HG02610 (cell line): ENCODE data around the gene TRIM59.
A peak's percentile ranks its signal among the peaks of the same experiment; 100 is the strongest.
"Not testable (repeated sequence)": the region's sequence is repeated elsewhere in the genome, so short reads cannot be mapped to it uniquely, and the experiment has no call there.

Source experiments
- ATAC-seq: cut with Tn5 transposase; IDR thresholded peaks from one replicate; pipeline ENCODE4 v1.9.1; 2021; ENCODE audit warnings: mild to moderate bottlenecking, moderate library complexity; ENCODE audit not compliant: unreplicated experiment

The TRIM59 gene

GRCh38 chr3:160458151-160458550 lies 8.6 kb upstream of the TRIM59 start:
- no peak for ATAC-seq

DNA sequence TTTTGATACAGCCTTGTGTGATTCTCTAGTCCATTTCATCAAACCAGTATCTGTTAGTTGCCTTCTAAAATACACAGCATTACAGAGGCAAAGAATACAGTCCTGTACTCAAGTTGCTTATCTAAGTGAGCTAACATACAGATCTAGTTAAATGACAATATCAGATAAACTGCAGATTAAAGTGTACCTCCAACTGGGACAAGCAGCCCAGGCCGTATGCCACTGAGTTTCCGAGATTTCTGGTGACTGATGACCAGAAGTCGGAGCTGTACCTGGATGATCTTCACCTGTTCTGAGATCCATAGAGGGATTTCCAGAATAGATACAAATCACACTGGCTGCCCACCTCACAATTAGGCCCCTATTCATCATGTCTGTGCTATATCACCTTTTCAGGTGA lies 6.3 kb upstream of the TRIM59 start:
- no peak for ATAC-seq

- ATAC-seq = no peak
Observed at GRCh38 chr3:160454995-160455394, 5.4 kb upstream of the TRIM59 start.

GRCh38 chr3:160452251-160452650 lies 2.7 kb upstream of the TRIM59 start:
- not testable (repeated sequence) for ATAC-seq

DNA sequence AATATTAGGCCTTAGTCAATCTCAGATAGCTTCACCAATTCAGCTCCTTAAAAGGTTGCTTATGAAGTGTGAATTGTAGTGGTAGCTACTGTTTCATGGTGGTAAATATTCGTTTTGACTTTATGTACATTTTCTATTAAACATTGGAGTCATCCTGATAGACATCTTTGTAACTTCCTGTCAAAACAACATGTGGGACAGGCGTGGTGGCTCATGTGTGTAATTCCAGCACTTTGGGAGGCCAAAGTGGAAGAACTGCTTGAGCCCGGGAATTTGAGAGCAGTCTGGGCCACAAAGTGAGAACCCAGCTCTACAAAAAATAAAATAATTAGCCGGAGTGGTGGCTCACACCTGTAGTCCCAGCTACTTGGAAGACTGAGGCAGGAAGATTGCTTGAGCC lies 2.0 kb upstream of the TRIM59 start:
- no peak for ATAC-seq

GRCh38 chr3:160450846-160451245 lies 1.3 kb upstream of the TRIM59 start:
- no peak for ATAC-seq

GRCh38 chr3:160448845-160449635 lies 546 bp downstream of the TRIM59 start:
- ATAC-seq = peak; percentile 32

DNA sequence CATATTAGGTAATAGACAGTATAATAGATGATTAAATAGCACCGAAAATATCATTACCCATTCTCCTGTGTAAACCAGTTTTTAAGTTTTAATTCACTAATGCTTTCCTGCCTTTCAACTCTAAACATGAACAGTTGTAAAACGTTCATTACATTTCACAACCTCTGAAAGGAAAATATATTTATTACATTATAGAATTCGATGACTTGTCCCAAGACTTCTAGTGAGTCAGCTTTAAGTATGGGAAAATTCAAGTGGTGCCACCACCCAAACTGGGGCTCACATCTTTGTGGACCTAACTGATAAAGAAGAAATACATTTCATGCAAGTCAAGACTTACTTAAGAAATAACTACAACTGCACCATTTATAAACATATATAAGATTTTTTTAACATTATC lies 2.0 kb downstream of the TRIM59 start:
- ATAC-seq = no peak

DNA sequence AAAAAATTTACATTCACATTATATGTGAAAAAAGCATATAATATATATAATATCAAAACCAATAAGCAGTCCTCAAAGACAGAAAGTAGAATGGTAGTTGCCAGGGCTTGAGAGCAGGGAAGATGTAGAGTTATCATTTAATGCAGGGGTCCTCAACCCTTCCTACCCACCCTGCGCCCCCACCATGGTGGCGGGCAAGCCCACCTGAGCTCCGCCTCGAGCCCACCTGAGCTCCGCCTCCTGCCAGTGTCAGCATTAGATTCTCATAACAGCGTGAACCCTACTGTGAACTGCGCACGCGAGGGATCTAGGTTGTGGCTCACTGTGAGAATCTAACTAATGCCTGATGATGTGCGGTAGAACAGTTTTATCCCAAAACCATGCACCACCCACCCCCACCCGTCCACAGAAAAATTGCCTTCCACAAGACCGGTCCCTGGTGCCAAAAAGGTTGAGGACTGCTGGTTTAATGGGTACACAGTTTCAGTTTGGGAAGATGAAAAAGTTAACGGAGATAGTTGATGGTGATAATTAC lies 3.0 kb downstream of the TRIM59 start:
- no peak for ATAC-seq

DNA sequence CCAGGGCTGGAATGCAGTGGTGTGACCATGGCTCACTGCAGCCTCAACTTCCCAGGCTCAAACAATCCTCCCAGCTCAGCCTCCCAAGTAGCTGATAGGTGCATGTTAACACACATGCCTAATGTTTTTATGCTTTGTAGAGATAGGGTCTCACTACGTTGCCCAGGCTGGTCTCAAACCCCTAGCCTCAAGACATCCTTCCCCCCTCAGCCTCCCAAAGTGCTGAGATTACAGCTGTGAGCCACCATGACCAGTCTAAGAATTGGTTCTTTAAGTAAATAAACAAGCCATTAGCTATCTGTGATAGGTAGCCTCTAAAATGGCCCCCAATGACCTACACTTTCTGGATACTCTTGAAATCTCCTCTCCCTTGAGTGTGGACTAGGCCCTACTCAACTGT lies 3.7 kb downstream of the TRIM59 start:
- ATAC-seq = no peak

DNA sequence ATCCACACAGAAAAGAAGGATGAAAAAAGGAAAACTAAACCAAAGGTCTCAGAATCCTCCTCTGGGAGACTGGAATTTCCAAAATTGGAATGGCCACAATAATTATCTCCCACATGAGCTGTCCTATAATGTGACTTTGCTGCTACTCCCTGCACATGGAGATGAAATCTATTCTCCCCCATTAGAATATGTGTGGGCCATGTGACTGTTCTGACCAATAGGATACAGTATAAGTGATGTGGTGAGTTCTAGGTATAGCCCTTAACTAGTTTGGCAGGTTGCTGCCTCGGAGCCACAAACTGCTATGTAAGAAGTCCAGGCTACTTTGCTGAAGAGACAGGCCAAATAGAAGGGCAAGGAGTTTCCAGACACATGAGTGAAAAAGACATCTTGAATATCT lies 5.2 kb downstream of the TRIM59 start:
- no peak for ATAC-seq

- no peak for ATAC-seq
Observed at GRCh38 chr3:160440687-160441086, 8.9 kb downstream of the TRIM59 start.

DNA sequence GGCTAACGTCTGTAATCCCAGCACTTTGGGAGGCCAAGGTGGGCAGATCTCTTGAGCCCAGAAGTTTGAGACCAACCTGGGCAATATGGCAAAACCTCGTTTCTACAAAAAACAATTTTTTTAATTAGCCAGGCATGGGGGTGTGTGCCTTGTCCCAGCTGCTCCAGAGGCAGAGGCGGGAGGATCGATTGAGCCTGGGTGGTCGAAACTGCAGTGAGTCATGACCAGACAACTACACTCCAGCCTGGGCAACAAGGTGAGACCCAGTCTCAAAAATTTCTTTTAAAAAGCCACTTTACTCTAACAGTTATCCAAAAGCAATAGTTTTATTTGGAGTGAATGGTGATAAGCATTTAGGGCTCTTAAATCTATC lies 12.5 kb downstream of the TRIM59 start:
- no peak for ATAC-seq

- no peak for ATAC-seq
Observed at GRCh38 chr3:160435747-160436146, 13.8 kb downstream of the TRIM59 start.

DNA sequence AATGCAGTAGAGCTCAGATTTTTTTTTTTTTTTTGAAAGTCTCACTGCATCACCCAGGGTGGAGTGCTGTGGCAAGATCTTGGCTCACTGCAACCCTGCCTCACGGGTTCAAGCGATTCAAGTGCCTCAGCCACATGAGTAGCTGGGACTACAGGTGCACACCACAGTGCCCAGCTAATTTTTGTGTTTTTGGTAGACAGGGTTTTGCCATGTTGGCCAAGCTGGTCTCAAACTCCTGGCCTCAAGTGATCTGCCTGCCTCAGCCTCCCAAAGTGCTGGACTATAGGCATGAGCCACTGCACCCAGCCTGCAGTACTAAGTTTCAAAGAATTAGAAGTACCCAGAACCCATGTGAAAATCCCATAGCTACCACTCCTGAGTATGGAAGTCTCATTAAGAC lies 14.5 kb downstream of the TRIM59 start:
- no peak for ATAC-seq

DNA sequence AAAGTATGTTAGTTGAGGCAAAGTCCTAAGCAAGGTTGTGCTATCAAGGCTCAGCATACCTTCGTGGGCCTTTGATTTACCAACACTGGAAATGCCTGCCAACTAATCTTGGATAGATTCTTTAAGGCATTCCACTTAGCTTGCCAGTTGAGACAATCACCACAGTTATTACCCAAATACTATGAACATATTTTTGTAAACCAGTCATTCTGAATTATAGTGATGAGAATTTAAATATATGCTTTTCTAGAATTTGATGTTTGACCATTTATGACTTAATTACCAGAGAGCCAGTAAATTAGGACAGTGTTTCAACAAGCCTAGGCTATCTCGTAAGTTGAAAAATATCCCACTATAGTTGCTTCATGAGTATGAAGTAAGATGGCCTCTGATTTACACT lies 15.5 kb downstream of the TRIM59 start:
- ATAC-seq = no peak

- ATAC-seq = no peak
Observed at GRCh38 chr3:160427832-160428424, 21.7 kb downstream of the TRIM59 start.

- no peak for ATAC-seq
Observed at GRCh38 chr3:160417311-160417710, 32.3 kb downstream of the TRIM59 start.

- ATAC-seq = peak; percentile 82
Observed at GRCh38 chr3:160413613-160414248, 35.9 kb downstream of the TRIM59 start.

GRCh38 chr3:160412477-160412876 lies 37.1 kb downstream of the TRIM59 start:
- no peak for ATAC-seq

DNA sequence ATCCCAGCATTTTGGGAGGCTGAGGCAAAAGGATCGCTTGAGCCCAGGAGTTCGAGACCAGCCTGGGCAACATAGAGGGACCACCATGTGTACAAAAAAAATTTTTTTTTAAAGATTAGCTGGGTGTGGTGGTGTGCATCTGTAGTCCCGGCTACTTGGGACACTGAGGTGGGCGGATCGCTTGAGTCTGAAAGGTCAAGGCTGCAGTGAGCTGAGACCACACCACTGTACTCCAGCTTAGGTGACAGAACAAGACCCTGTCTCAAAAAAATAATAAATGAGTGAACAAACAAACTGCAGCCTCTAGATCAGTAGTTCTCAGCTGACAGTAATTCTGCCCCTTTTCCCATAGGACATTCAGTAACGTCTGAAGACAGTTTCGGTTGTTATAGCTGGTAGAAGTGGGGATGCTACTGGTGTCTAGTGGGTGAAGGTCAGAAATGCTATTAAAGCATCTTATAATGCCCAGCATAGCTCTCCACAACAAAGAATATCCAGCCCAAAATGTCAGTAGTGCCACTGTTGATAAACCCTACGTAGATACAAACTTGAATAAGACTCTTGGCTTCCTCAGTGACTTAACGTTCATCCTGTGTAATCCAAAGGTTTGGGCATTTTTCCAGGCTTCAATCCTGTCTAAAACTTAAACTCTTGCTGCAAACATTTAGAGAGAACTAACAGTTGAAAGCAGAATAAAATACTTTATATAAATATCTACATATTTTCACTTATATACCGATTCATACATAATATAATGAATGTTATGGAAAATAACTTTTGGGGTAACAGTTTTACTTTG lies 39.6 kb downstream of the TRIM59 start:
- ATAC-seq = no peak
